T-helper 9 cell (primary cell): ENCODE results near the gene ZNF669.
A peak's percentile ranks its signal among the peaks of the same experiment; 100 is the strongest.
"Not testable (repeated sequence)": the region's sequence is repeated elsewhere in the genome, so short reads cannot be mapped to it uniquely, and the experiment has no call there.

ENCODE experiments used
- DNase-seq: peaks from one replicate; pipeline ENCODE4 v3.0.0-alpha.2; 2020
- total RNA-seq, 2 donors: gene quantifications; one replicate each; lab custom pipeline; 2026; lab: John Stamatoyannopoulos, UW

ZNF669 gene
- 12.8 to 24.1 reads per million in 2 donors for total RNA-seq

GRCh38 chr1:247103859-247104591, at the start of gene ZNF669:
Gene ZNF669, minus strand, starts transcription at chr1:247104356. Its CDS starts 157 bp downstream, at chr1:247104199.
- DNase-seq: peak; percentile 81

- DNase-seq: no peak
Observed at GRCh38 chr1:247147781-247148180, 43.6 kb upstream of the ZNF669 start.

- DNase-seq: not testable (repeated sequence)
Observed at GRCh38 chr1:247147120-247147519, 43.0 kb upstream of the ZNF669 start.

- no peak for DNase-seq
Observed at GRCh38 chr1:247146671-247147070, 42.5 kb upstream of the ZNF669 start.

- no peak for DNase-seq
Observed at GRCh38 chr1:247145279-247145678, 41.1 kb upstream of the ZNF669 start.

GRCh38 chr1:247139557-247139956, 35.4 kb upstream of the ZNF669 start:
- DNase-seq: not testable (repeated sequence)

- no peak for DNase-seq
Observed at GRCh38 chr1:247131236-247131635, 27.1 kb upstream of the ZNF669 start.

GRCh38 chr1:247127519-247128282, 23.5 kb upstream of the ZNF669 start:
- DNase-seq: not testable (repeated sequence)

GRCh38 chr1:247126601-247127000, 22.4 kb upstream of the ZNF669 start:
- DNase-seq: not testable (repeated sequence)

GRCh38 chr1:247126166-247126565, 22.0 kb upstream of the ZNF669 start:
- DNase-seq: not testable (repeated sequence)

- no peak for DNase-seq
Observed at GRCh38 chr1:247121382-247121781, 17.2 kb upstream of the ZNF669 start.

GRCh38 chr1:247120408-247120668, 16.2 kb upstream of the ZNF669 start:
- not testable (repeated sequence) for DNase-seq

GRCh38 chr1:247119600-247120407, 15.6 kb upstream of the ZNF669 start:
- no peak for DNase-seq

GRCh38 chr1:247118946-247119446, 14.8 kb upstream of the ZNF669 start:
- DNase-seq: no peak

GRCh38 chr1:247115545-247115944, 11.4 kb upstream of the ZNF669 start:
- no peak for DNase-seq

GRCh38 chr1:247115141-247115510, 11.0 kb upstream of the ZNF669 start:
- DNase-seq: no peak

GRCh38 chr1:247114351-247115140, 10.4 kb upstream of the ZNF669 start:
- no peak for DNase-seq

- no peak for DNase-seq
Observed at GRCh38 chr1:247113733-247114271, 9.6 kb upstream of the ZNF669 start.

GRCh38 chr1:247113094-247113497, 8.9 kb upstream of the ZNF669 start:
- DNase-seq: no peak

- DNase-seq: no peak
Observed at GRCh38 chr1:247112479-247112781, 8.3 kb upstream of the ZNF669 start.

GRCh38 chr1:247111700-247112478, 7.7 kb upstream of the ZNF669 start:
- DNase-seq: no peak
